HG02884 (cell line): ENCODE results near the gene NEK10.

Experiments
- ATAC-seq: cut with Tn5 transposase; IDR thresholded peaks from one replicate; pipeline ENCODE4 v1.9.1; 2021; ENCODE audit warnings: mild to moderate bottlenecking, moderate library complexity; ENCODE audit not compliant: unreplicated experiment

NEK10 gene

GRCh38 chr3:27078246-27078913 lies 290.8 kb downstream of the NEK10 start:
- no peak for ATAC-seq

GRCh38 chr3:27076815-27077630 lies 292.2 kb downstream of the NEK10 start:
- no peak for ATAC-seq

DNA sequence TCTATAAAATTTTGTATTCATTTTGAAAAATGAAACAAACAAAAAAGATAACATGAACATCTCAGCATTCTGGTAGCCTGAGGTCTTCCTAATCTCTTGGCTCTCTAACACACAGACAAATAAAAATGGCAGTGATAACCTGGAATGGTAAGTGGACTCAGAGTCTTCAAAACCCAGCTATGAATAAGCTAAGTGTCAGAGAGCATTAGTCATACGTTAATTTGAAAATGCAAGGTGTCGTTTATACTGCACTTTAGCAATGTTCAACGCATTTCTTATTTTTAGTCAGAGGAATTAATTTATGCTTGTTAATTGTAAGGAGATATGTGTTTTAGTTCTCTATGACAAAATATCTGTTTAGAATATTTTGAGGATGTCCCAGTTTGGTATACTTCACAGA lies 294.3 kb downstream of the NEK10 start:
- ATAC-seq, result no peak

- ATAC-seq, result no peak
Observed at GRCh38 chr3:27073912-27074311, 295.3 kb downstream of the NEK10 start.

DNA sequence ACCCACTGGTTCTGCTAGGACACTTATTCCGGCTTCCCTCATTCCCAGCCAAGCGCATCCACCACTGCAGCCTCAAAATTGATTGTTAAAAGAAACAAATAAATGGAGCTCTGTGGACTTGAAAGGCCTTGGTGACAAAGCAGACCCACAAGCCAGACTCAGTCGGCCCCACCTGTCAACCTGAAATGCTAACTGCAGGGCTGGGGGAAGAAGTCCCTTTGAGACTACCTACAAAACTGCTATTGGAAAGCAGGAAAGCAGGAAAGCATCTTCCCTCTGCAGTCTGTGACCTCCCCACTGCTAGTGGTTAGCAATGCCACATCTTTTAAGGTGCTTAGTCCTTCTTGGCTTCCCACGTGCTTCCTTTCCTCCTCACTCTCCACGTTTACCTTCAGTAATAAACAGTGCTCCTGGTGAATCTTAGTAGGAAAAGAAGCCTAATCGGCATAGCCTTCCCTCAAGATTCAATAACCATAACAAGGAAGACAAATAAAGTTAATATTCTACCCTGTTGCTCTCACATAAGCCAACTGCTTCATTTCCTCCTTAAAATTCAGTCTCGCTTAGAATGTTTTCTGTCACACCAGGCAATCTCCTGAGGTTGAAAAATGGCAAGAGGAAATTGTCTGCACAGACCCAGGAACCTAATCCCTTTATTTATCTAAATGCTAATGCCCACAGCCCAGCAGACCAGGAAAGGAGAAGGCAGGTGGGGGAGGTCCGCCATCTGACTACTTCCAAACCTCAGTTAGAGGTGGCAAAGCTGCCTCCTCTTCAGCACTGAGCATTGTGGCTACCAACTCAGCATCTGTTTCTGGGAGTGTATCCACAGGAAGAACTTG lies 296.2 kb downstream of the NEK10 start:
- ATAC-seq, result no peak

- ATAC-seq, result no peak
Observed at GRCh38 chr3:27060336-27060735, 308.8 kb downstream of the NEK10 start.
